CD4-positive, alpha-beta T cell treated with Interleukin-6 for 4 hours (primary cell): ENCODE measurements around the gene YPEL3.
A peak's percentile ranks its signal among the peaks of the same experiment; 100 is the strongest.

Source experiments
- DNase-seq: peaks from one replicate; pipeline ENCODE4 v3.0.0-alpha.2; 2020; ENCODE audit warnings: mixed read lengths

Gene YPEL3

GRCh38 chr16:30068333-30068732 lies 27.7 kb downstream of the YPEL3 start:
- no peak for DNase-seq

DNA sequence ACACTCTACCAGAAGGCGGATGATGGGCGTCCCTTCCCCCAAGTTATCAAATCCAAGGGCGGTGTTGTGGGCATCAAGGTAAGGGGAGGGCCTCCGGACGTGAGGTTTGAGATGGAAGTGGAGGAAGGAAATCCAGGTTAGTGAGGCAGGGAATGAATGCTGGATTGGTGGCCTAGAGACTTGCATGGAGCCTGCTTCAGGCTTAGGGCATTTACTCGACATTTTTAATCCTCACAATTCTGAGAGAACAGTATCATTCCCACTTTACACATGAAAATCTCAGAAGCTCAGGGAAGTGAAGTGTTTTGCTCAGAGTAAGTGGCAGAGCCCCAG lies 28.5 kb downstream of the YPEL3 start:
- no peak for DNase-seq

DNA sequence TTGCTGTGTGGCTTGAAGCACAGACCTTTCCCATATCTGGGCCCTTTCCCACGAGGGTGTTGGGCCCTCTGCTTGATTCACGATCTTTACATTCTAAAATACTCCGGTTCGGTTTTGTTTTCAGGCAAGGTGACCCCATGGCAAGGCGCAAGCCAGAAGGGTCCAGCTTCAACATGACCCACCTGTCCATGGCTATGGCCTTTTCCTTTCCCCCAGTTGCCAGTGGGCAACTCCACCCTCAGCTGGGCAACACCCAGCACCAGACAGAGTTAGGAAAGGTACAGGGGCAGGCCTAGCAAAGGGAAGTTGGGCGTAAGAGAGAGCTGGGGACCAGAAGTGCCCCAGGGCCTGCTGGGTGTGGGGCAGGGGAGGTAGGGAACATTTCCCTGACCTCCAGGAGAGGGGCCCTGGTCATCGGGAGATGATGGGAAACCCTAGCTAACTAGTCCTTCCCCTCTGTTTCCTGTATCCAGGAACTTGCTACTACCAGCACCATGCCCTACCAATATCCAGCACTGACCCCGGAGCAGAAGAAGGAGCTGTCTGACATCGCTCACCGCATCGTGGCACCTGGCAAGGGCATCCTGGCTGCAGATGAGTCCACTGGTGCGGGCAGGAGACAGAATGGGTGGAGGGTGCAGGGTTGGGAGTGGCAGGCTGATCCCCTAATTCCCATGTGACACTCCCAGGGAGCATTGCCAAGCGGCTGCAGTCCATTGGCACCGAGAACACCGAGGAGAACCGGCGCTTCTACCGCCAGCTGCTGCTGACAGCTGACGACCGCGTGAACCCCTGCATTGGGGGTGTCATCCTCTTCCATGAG lies 29.0 kb downstream of the YPEL3 start:
- DNase-seq = no peak

GRCh38 chr16:30065943-30066760 lies 29.9 kb downstream of the YPEL3 start:
- DNase-seq = peak; percentile 48

- peak; percentile 97 for DNase-seq
Measured at GRCh38 chr16:30065102-30065942, 30.7 kb downstream of the YPEL3 start, which contains the start of gene ALDOA. Gene ALDOA, plus strand, starts transcription at chr16:30065760. Its CDS starts 1,138 bp downstream, at chr16:30066898.

DNA sequence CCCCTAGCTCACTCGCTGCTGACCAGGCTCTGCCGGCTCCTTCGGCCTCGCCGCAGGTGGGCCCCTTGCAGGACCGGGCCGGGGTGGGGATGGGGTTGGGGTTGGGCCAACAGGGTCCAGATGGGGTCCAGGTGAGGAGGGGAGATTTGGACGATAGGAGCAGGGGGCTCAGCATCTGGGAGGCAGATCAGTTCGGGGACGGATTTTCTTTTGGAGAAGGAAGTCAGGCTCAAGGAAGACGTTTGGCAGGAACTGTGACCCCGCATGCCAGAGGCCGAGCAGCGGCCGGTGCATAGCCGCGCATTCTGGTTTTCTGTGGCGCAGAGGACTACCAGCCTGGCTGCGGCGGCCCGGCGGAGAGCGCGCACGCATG lies 31.3 kb downstream of the YPEL3 start:
- DNase-seq = no peak

GRCh38 chr16:30063893-30064728 lies 31.9 kb downstream of the YPEL3 start:
- peak; percentile 81 for DNase-seq

DNA sequence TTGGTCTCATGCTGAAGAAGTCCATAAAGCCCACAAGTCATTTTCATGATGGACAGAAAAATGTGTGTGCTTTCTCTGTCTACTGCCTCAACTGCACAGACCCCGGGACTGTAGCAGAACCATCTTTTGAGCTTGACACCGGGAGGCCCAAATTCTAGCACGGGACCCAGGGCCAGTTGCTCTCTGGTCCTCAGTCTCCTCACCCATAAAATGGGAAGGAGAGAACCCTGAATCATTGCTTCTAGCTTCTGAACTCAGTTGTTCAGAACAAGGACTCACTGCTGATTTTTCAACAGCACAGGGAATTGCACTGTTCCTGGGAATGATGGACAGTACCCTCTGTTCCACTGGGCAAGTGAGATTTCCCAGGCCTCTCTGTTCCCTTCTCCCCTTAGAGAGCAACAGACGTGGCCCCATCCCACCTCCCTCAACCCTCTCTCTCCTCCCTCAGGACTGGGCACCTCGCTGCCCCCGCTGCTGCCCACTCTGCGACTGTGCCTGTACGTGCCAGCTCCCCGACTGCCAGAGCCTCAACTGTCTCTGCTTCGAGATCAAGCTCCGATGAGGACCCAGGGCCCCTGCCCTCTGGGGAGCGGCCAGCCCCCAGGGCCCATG lies 32.6 kb downstream of the YPEL3 start:
- no peak for DNase-seq

- DNase-seq = no peak
Measured at GRCh38 chr16:30060836-30061554, 35.0 kb downstream of the YPEL3 start.

DNA sequence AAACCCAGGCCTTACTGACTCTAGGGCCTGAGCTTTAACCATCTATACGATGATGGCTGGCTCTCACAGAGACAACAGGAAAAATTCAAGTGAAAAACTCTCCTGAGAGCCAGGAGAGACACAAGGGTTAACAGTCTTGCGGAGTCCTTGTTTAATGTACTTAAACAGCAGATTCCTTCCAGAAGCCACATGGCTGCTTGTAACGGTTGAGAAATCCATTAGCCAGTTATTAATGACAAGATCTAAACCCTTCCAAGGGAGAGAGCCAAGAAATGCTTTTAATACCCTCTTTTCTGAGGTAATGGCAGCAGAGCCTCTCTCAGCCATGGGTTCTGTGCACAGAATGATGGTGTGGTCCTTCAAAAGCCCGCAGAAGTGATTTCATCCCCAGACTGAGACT lies 35.7 kb downstream of the YPEL3 start:
- no peak for DNase-seq

DNA sequence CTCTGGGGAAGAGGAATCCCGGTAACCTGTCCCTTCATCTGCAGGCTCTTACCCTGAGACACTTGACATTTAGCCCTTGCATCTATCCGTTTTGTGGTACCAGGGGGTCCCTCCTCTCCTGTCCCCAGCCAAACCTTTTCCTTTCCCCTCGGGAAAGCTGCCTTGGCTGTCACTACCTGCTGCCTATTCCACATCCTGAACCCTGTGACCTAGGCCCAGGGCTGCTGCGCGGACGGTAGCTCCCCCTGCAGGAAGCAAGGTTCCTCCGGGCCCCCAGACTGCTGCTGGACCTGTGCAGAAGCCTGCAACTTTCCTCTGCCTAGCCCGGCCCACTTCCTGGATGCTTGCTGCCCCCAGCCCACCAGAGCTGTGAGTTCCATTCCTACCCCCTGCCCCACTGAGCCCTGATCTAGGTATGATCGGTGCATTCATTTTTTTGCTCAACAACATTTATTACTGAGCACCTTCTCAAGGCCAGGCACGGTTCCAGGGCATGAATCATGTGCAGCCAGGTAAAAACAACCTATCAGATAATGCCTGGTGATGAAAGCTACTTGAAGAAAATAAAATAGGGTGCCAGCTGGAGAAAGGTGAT lies 41.0 kb downstream of the YPEL3 start:
- peak; percentile 61 for DNase-seq

DNA sequence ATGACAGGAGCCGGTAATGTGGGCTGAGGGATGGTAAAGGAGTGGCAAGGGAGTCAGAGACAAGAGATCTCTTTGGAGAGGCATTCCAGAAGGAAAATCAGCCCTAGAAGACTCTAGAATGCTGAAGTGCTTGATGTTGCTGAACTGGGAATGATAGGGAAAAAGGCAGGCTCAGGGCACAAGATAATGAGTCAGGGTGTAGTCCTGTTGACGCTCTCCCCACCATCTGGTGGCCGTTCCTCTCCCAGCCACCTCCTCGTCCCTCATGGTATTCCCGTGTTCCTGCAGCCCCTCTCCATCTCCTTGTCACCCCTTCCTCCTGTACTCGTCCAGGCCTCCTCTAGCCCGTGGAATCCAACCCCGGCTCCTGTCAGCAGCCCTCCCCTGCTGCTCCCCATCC lies 41.6 kb downstream of the YPEL3 start:
- DNase-seq = no peak

DNA sequence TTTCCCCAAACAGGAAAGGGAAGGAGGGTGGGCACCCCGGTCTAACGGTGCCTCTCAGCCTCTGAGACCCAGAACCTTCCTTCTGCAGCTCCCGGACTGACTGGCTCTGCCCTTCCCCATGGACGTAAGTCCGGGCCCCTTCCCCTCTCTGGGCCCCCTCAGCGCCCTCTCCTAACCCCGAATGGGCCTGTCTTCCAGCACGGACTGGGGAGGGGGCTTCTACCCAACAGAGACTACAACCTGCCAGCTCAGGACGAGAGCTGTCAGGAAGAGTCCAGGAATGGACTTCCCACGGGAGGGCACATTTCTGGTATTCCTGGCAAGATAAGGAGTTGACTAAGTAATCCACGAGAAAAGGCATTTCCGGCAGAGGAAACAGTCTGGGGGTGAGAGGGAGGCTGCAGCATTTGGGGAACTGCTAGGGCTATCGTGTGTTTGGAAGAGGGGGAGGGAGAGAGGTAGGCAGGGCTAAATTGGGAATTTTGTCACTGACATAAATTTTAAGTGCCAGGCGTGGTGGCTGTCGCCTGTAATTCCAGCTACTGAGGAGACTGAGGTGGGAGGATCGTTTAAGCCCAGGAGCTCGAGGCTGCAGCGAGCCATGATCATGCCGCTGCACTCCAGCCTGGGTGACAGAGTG lies 42.5 kb downstream of the YPEL3 start:
- DNase-seq = no peak

GRCh38 chr16:30052671-30053372 lies 43.2 kb downstream of the YPEL3 start:
- DNase-seq = peak; percentile 91

GRCh38 chr16:30051518-30051917 lies 44.5 kb downstream of the YPEL3 start:
- DNase-seq = no peak

DNA sequence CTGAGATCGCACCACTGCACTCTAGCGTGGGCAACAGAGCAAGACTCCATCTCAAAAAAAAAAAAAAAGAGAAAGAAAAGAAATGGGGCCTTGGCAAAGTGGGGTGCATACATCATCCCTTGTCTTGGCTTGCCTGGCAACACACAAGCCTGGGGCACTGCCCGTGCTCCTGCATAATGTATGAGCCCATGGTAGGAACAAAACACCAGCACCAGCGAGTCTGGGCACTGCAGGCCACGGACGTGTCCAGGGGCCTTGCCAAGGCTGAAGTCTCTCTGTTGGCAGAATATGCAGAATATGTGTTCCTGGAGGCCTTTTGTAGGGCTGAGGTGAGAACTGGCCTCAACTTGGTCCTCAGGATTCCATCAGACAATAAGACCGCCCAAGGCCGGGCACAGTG lies 46.1 kb downstream of the YPEL3 start:
- no peak for DNase-seq

GRCh38 chr16:30046588-30046987 lies 49.4 kb downstream of the YPEL3 start:
- DNase-seq = no peak

DNA sequence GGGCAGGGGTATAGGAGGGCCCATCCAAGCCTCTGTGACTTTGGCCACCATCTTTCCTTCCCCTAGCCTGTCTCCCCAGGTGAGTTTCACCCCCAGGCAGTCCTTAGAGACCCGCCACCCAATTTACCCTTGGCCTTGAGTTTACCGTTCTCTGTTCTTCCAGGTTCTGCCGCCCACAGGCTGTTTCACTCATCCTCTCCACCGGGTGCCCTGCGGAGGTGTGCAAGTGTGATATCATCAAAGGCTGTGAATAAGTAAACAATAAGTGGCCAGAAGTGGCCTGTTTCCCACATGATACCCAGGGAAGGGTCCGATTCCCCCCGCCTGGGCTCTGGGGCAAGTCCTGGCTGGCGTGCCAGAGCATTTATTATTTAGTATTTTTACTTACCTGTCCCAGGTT lies 49.8 kb downstream of the YPEL3 start:
- no peak for DNase-seq
